ENCODE data around the gene BTLA.

DNA sequence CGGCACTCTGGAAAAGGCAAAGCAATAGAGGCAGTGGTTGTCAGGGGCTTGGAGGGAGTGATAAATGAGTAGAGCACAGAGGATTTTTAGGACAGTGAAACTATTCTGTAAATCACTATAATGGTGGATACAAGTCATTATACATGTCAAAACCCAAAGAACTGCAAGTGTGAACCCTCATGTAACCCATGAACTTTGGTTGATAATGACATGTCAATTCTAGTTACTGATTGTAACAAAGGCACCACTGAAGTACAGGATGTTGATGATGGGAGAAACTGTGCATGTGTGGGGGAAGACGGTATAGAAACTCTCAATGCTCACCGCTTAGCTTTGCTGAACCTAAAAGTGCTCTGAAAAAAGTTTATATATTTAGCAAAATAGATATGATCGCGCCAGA lies 36.0 kb downstream of the BTLA start:
- TF ChIP-seq FOXK2 (IDR thresholded peaks at IDR 0.05), result no peak
- no peak for TF ChIP-seq ELF4 (IDR thresholded peaks at IDR 0.05)
- no peak for TF ChIP-seq SP1 (IDR thresholded peaks at IDR 0.05)
- TF ChIP-seq FOXM1 (IDR thresholded peaks at IDR 0.05; ENCODE audit: borderline replicate concordance), result no peak
- TF ChIP-seq HDGF (IDR thresholded peaks at IDR 0.05; ENCODE audit: borderline replicate concordance), result no peak
- TF ChIP-seq LEF1 (IDR thresholded peaks at IDR 0.05; ENCODE audit: borderline replicate concordance), result no peak
- no peak for TF ChIP-seq ZNF384 (IDR thresholded peaks at IDR 0.05)
- no peak for TF ChIP-seq ARNT (IDR thresholded peaks at IDR 0.05)
- no peak for TF ChIP-seq SUZ12 (IDR thresholded peaks at IDR 0.05)
- no peak for TF ChIP-seq FOXA1 (IDR thresholded peaks at IDR 0.05)
- TF ChIP-seq NFRKB (IDR thresholded peaks at IDR 0.05), result no peak
- TF ChIP-seq L3MBTL2 (conservative IDR thresholded peaks at IDR 0.05), result no peak
- no peak for TF ChIP-seq BHLHE40 (IDR thresholded peaks at IDR 0.05; ENCODE audit: borderline replicate concordance)

Data from HEK293T (cell line).